ENCODE results near the gene MEIOSIN.
"Not testable (repeated sequence)": the region's sequence is repeated elsewhere in the genome, so short reads cannot be mapped to it uniquely, and the experiment has no call there.

Gene MEIOSIN

GRCh38 chr19:45733160-45733810, at the start of gene MEIOSIN:
MEIOSIN (plus strand) TSS chr19:45733439; CDS start chr19:45735377, 1,938 bp downstream.
- no peak for DNase-seq

DNA sequence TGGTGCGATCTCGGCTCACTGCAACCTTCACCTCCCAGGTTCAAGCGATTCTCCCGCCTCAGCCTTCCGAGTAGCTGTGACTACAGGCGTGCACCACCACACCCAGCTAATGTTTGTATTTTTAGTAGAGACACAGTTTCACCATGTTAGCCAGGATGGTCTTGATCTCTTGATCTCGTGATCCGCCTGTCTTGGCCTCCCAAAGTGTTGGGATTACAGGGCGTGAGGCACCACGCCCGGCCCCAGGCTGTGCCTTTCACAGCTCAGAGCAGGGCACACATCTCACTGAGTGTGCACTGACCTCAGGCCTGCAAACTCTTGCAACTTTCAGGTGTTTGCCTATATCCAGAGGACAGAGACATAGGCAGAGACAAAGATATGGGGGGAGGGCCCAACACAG, 48.2 kb upstream of the MEIOSIN start:
- not testable (repeated sequence) for DNase-seq

DNA sequence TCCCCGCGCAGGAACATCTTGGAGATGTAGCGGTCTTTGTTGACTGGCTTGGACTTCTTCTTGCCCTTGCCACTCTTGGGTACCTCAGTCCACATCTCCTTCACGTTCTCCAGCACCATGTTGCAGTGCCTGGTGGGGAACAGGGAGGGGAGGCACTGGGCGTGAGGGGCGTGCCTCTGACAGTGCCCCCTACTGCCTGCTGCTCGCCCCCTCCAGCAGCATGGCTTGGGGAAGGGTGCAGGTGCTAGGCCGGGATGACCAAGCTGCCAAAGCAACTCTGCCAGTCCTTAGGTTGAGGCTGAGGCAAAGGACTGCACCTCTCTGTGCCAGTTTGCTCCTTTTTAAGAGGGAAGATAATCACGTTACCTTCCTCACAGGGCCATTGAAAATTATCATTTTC, 45.6 kb upstream of the MEIOSIN start:
- no peak for DNase-seq

DNA sequence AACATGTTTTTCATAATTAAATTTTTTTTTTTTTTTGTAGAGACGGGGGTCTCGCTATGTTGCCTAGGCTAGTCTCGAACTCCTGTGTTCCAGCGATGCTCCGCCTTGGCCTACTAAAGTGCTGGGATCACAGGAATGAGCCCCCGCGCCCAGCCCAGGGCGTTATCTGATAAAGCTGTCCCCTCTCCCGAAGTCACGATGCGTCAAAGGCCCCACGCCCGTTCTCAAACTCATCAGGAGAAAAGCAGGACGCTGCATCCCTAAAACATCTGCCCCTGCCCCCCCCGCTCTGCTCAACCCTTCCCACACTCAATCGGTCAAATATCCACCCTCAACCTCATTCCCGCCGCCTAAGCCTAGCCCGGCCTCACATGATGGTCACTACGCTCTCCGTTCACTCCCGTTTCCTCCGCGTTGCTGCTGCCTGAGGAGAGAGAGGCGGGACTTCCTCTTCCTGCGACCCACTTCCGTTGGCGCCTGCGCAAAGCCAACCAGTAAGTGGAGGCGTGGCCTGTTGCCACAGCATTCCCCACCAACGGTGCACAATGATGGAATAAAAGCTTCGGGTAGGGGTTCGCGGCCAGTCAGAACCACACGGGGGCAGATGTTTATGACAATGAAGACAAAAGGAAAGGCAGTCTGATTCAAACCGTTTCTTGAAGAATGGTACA, 41.6 kb upstream of the MEIOSIN start, which contains the start of gene SNRPD2:
Gene SNRPD2, minus strand, starts transcription at position 438 of the 671 bp plus-strand sequence. Its CDS starts 65 bp downstream, at position 373.
- peak; percentile 88 for DNase-seq

DNA sequence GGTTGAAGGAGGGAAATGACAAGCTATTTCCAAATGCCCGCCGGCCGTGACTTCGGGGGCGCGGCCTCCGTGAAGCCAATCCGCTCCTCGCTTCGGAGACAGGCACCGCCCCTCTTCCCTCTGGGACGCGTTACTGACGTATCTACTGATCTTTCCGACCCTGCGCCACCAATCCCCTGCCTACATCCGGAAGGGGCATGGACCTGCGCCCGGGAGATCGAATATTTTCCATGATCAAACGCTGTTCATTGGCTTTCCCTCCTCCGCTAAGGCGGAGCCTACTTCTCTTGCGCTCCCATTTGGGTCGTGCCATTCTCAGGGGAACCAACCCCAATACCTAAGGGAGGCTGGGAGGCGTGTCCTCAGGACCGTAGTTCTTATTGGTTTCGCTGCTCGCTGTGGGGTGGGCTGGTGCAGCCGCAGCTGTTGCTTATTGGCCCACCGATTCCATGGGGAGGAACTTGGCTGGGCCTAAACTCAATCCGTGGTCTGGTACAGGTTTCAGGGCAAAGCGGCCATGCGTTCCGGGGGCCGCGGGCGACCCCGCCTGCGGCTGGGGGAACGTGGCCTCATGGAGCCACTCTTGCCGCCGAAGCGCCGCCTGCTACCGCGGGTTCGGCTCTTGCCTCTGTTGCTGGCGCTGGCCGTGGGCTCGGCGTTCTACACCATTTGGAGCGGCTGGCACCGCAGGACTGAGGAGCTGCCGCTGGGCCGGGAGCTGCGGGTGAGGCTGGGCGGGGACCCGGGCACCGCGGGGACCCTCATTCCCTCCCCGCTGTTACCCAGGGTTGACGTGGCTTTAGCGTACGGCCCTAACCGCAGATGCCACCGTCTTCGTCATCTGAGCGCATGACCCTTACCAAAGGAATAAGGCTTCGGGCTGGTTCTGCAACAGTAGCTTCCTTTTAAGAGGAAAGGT, 40.8 kb upstream of the MEIOSIN start, which contains the start of gene QPCTL:
Gene QPCTL, plus strand, starts transcription at position 480 of the 919 bp plus-strand sequence. Its CDS starts 38 bp downstream, at position 518.
- peak; percentile 99 for DNase-seq

GRCh38 chr19:45693106-45693788, 40.0 kb upstream of the MEIOSIN start:
- DNase-seq: peak; percentile 64

DNA sequence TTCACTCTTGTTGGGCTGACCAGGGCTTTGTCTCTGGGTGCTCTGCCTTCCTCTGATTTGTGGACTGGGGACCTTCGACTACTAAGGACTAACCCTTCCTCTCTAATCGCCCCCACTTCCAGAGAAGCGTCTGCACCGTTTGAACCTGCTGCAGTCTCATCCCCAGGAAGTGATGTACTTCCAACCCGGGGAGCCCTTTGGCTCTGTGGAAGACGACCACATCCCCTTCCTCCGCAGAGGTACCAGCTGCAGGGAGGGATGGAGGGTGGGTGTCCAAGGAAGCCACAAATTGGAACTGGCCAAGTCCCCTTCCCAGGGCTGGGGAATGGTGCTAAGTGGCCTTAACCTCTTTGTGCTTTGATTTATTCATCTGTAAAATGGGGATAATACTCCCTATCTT, 31.6 kb upstream of the MEIOSIN start:
- no peak for DNase-seq

DNA sequence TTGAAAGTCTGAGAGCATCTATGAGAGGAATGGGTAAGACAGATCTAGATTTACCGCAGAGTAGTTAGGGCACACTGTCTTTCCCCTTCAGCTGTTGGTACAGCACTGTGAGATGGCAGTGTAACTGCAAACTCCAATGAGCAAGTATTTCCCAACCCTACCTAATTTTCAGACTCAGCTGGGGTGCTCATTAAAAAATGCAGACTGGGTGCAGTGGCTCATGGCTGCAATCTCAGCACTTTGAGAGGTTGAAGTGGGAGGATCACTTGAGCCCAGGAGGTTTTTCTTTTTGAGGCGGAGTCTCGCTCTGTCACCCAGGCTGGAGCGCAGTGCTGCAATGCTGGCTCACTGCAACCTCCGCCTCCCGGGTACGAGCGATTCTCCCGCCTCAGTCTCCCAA, 28.1 kb upstream of the MEIOSIN start:
- no peak for DNase-seq

DNA sequence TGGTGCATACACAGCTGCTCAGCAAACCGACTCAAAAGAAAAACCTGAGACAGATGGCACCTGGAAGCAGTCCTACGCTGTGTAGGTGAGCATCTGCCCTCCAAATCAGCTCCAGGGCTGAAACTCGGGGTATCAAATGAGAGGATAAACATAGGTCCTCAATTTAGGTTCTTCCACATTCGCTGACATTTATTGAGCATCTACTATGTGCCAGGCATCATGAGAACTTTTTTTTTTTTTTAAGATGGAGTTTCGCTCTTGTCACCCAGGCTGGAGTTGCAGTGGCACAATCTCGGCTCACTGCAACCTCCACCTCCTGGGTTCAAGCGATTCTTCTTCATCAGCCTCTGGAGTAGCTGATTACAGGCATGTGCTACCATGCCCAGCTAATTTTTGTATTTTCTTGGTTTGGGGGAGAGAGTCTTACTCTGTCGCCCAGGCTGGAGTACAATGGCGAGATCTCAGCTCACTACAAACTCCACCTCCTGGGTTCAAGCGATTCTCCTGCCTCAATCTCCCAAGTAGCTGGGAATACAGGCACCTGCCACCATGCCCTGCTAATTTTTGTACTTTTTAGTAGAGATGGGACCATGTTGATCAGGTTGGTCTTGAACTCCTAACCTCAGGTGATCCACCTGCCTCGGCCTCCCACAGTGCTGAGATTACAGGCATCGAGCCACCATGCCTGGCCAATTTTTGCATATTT, 27.4 kb upstream of the MEIOSIN start:
- no peak for DNase-seq

DNA sequence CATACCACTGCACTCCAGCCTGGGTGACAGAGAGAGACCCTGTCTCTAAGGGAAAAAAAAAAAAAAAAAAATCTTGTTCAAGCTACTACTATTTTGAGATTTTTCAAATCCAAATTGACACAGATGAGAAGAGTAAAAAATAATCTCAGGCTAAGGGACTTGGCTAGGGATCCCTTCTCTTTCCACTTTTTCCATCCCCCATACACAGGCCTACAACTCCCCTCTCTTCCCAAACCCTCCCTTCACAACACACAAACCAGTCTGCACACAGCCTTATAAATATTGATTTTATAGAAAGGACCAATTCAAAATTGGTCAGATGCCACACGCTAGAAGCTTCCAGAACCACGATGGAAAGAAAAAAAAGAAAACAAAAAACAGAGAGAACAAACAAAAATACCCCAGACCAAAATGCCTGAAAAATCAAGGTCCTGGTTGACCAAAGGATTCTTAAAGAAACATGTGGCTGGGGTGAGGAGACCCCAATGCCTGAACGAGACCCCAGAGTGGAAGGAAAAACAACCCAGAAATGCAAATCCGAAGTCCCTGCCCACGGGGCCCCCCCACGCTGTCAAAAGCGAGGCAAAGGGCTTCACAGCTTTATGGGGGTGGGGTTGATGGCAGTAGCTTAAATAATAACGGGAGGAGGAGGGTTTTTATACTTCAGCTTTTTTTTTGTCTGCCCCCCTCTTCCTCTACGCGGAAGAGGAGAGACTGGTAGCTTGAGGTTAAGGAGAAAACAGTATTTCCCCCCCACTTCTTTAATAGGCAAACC, 22.7 kb upstream of the MEIOSIN start:
- no peak for DNase-seq

DNA sequence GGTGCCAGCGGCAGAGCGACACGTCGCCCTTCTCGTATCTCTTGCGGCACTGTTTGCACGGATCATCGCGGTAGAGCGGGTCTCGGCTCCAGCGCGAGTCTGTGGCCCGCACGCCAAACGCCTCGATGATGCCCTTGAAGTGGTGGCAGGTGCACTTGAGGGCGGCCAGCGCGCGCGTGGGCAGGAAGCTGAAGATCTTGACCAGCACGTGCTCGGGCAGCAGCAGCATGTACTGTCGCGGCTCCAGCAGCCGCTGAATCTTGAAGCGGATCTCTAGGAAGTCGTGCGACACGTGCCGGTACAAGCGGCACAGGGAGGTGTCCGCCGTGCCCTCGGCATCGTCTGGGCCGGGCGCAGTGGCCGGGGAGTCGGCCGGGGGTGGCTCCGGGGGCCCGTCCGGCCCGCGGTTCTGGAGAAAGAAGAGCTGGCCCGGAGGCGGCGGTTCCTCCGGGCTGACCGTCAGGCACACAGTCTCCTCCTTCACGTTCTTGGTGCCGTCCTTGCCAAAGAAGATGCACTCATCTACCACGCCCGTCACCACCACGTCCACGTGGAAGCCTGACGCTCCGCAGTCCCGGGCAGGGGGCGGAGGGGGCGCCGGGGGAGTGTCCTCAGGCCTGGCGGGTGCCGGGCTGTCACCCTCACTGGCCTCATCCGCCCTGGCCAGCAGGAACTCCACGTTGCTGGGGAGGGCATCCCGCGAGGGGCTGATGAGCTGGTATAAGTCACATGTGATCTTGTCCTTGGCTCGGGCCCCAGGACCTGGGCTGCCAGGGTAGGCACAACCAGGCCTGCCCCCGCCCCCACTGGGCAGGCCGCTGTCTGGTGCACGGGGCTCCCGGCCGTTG, 21.2 kb upstream of the MEIOSIN start:
- no peak for DNase-seq

- no peak for DNase-seq
These were observed 20.6 kb upstream of the MEIOSIN start for GRCh38 chr19:45712699-45713067.

DNA sequence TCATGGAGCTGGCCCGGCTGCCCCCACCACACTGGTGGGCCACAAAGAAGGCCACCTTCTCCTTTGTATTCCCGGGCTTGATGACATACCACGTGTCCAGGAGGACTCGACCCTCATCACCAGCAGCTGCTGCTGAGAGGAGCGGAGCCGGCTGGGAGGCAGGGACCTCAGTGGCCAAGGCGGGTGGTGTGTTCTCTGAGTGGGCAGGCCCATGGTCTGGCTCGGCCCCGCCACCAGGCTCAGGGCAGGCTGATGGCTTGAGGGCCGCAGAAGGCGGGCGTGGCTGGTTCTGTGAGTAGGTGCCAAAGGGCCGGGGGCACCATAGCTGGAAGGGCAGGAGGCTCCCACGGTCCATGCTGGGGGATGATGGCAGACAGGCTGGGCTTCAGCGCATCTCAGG, 20.1 kb upstream of the MEIOSIN start:
- no peak for DNase-seq

- DNase-seq: no peak
These were observed 18.1 kb upstream of the MEIOSIN start for GRCh38 chr19:45715139-45715538.

GRCh38 chr19:45716359-45717130, 16.7 kb upstream of the MEIOSIN start:
- no peak for DNase-seq

GRCh38 chr19:45717131-45717982, 15.9 kb upstream of the MEIOSIN start:
- peak; percentile 97 for DNase-seq

DNA sequence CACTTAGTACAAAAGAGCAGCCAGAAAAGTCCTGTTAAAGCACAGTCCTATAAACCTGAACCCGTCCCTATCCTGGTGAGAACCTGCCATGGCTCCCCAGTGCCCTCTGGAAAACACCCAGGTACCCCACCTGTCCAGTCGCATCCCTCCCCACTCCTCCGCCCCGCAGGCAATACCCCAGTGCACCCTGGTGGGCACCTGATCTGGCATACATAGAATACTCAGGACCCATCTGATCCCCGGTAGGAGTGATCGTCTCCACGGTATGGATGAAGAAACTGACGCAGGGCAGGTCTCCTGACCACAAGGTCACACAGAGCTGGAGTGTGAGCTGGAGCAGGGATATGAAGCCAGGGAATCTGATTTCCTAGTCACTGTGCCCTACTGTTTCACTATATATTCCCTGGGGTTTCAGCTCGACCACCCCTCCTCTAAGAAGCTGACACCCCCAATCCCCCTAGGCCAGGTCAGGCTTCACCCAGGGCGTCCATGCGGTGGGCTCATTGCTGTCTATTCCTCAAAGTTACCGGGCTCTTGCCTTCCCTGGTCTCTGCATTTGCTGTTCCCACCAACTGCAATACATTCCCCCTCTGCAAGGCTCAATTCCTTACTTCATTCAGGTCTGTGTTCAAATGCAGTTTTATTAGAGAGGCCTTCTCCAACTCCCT, 15.1 kb upstream of the MEIOSIN start:
- DNase-seq: no peak

GRCh38 chr19:45720065-45720464, 13.2 kb upstream of the MEIOSIN start:
- DNase-seq: not testable (repeated sequence)
